GM19467 (cell line): ENCODE data around the gene PHGDH.

ENCODE experiments used
- ATAC-seq: cut with Tn5 transposase; IDR thresholded peaks from one replicate; pipeline ENCODE4 v1.9.1; 2021; ENCODE audit warnings: mild to moderate bottlenecking, moderate library complexity; ENCODE audit not compliant: unreplicated experiment

Gene PHGDH

GRCh38 chr1:119729044-119729443 lies 17.3 kb downstream of the PHGDH start:
- ATAC-seq, result no peak

GRCh38 chr1:119731060-119731459 lies 19.3 kb downstream of the PHGDH start:
- no peak for ATAC-seq

GRCh38 chr1:119731741-119732430 lies 20.2 kb downstream of the PHGDH start:
- ATAC-seq, result no peak

- no peak for ATAC-seq
Measured at GRCh38 chr1:119732465-119733168, 20.9 kb downstream of the PHGDH start.

GRCh38 chr1:119733754-119734153 lies 22.0 kb downstream of the PHGDH start:
- ATAC-seq, result no peak

- ATAC-seq, result no peak
Measured at GRCh38 chr1:119735217-119735616, 23.5 kb downstream of the PHGDH start.

GRCh38 chr1:119736649-119737039 lies 24.9 kb downstream of the PHGDH start:
- no peak for ATAC-seq

GRCh38 chr1:119737040-119737682 lies 25.4 kb downstream of the PHGDH start:
- ATAC-seq, result no peak

GRCh38 chr1:119738100-119738720 lies 26.5 kb downstream of the PHGDH start:
- ATAC-seq, result no peak

GRCh38 chr1:119739150-119739549 lies 27.4 kb downstream of the PHGDH start:
- no peak for ATAC-seq

GRCh38 chr1:119740261-119740660 lies 28.5 kb downstream of the PHGDH start:
- no peak for ATAC-seq

GRCh38 chr1:119740896-119741780 lies 29.4 kb downstream of the PHGDH start:
- no peak for ATAC-seq

- no peak for ATAC-seq
Measured at GRCh38 chr1:119742202-119742601, 30.5 kb downstream of the PHGDH start.

- ATAC-seq, result no peak
Measured at GRCh38 chr1:119742677-119743076, 30.9 kb downstream of the PHGDH start.

GRCh38 chr1:119743308-119743707 lies 31.6 kb downstream of the PHGDH start:
- ATAC-seq, result no peak

GRCh38 chr1:119743776-119744597 lies 32.3 kb downstream of the PHGDH start:
- no peak for ATAC-seq

- no peak for ATAC-seq
Measured at GRCh38 chr1:119744598-119744942, 32.8 kb downstream of the PHGDH start.

- no peak for ATAC-seq
Measured at GRCh38 chr1:119745034-119745433, 33.3 kb downstream of the PHGDH start.

- ATAC-seq, result no peak
Measured at GRCh38 chr1:119747451-119747850, 35.7 kb downstream of the PHGDH start.

- ATAC-seq, result no peak
Measured at GRCh38 chr1:119748040-119748439, 36.3 kb downstream of the PHGDH start.
